C1 segment of cervical spinal cord (tissue), 14 donors: ENCODE results near the gene UGT3A1.

Experiments used
- DNase-seq, 14 donors: peaks; one replicate each; lab custom pipeline; 2025; lab: John Stamatoyannopoulos, UW

The UGT3A1 gene

DNA sequence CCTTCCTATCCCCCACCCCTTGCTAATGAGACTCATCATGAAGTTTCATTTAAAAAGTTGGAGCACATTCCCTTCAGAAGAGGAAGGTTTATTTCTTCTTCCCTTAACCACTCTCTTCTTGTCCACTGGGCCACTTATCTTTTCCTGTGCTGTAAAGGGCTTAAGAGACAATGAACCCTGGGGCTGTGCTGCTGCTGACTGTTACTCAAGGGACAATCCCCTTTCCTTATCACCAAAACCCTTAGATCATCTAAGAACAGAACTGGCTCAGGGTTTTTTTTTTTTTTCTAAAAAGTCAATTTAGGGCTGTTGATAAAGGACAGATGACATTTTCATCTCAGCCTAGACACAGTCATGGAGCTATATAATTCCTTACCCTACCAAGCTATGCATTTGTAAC is 82.4 kb downstream of the UGT3A1 start:
- no peak for DNase-seq

DNA sequence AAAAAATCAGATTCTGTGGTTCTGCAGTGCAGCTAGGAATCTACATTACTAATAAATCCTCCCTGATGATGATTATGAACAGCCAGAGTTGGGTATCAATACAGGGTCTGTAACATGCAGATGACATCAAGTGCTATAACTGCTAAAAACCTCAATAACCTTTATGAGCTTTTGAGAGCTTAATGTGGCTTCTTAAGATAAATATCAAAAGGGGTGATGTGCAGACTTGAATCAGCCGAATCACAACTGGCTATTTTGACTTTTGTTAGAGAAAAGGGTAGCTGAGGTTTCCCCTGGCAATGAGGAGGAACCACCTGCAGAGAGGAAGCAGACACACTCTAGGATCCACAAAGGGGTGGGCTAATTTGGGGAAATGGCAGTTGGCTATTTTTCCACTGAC is 83.0 kb downstream of the UGT3A1 start:
- DNase-seq, result no peak

DNA sequence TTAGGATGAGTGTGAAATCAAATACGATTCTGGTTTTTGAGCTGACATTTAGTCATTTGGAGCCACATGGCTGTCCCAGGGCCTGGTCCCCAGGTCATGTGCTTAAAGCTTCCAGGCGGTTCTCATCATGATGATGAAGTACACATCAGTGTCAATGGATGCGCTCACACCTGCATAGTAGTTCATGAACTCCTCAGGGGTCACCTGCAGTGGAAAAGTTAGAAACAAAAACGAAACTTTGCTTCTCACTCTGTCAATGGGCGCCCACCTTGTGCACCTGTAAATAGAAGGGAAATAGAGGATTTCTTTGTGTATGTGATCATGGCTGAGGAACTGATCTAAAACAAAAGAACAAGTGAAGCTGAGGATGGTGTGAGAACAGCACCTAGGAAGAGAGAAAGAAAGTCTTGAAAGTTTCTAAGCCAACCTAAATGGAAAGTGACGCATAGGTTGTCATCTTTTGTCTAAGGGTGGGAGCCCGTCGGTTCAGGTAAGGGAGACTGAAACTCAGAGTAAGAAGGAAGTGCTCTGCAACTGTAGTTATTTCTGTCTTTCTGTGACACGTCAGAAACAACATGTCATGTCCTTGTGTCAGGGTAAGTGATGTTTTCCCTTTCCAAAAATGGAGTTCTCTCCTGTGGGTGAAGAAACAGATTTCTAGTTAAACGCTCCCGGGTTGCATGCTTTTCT is 86.6 kb downstream of the UGT3A1 start:
- DNase-seq, result no peak

DNA sequence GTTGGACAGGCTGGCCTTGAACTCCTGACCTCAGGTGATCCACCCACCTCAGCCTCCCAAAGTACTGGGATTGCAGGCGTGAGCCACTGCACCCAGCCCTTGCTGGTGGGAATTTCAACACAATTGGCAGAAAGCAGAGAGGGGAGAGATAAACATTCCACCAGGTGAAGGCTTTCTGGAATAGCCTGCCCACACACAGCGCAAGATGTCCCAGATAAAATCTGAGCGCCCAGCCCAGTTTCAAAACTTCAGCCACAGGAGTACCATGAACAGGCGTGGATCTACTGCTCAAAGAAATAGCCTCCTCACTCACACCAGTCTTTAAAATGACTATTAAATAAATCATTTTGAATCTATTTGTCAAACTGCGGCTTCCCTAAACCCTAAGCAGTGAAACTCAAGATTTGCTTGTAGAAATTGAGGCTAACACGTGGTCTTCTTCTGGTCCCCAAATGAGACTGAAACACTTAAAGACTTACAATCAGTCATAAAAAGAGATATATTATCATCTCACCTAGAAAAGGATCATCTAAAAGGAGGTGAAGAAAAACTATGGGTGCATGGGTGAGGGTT is 87.5 kb downstream of the UGT3A1 start:
- no peak for DNase-seq

DNA sequence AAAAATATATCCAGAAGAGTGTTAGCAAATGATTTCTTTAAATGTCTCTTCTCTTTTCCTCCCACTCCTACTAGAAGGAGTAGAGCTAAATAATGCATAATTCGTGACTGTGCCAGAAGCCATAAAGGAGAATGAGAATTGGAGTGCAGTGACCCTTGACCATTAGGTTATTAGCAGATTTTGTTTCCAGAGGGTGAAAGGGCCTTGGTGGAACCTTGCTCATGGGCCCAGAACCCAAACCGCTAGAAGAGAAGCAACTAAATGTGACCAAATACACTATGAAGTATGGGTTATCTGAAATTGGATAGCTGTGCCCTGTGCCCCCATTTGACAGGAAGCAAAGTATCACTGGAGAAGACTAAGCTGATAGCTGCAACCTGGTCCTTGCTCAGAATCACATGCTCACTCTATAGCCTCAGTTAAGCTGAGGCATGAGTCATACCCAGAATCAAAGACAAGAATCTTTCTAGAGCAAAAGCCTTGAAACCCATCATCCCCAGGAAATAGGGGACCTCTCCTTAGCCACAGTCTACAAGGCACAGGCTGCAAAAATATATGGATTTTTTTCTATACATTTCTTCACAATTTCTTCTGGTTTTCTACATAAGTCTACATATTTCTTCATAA is 89.0 kb downstream of the UGT3A1 start:
- DNase-seq, result no peak
